Stomach (tissue), 4 donors: ENCODE data around the gene TVP23B.
"Not testable (repeated sequence)": the region's sequence is repeated elsewhere in the genome, so short reads cannot be mapped to it uniquely, and the experiment has no call there.

ENCODE experiments used
- POLR2AphosphoS5 ChIP-seq, 3 donors: sonication (generic); formaldehyde crosslinking; IDR thresholded peaks; one replicate each; pipeline ENCODE4 v1.6.1; 2016; ENCODE audit warnings: antibody characterized with exemption in 3 of 3
- TF ChIP-seq, protein P1 (sequence below), 7 experiments: fragments of 450-650 bp in 4 of 7; fragments of 200-600 bp in 3 of 7; sonication (generic) in 3 of 7; IDR thresholded peaks; one replicate each; pipeline ENCODE4 v1.5.1; 2016 to 2019; ENCODE audit warnings: antibody characterized with exemption in 7 of 7, control low read depth in 2 of 7, mild to moderate bottlenecking in 1 of 7

DNA sequence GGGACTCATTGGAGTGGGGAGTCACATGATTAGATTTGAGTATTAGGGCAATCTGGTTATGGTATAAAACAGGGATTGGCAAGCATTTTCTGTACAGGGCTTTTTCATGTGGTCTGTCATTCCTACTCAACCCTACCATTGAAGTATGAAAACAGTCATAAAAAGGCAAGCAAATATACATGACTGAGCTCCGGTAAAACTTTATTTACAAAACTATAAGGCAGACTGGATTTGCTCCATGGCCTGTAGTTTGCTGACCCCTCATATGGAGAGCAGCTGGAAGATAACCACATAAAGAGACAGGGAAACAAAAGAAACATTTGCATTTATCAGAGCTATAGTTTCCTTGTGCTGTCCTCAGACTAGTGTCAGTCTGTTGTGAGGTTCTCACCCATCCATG is 46.6 kb downstream of the TVP23B start:
- TF ChIP-seq, protein P1, sequence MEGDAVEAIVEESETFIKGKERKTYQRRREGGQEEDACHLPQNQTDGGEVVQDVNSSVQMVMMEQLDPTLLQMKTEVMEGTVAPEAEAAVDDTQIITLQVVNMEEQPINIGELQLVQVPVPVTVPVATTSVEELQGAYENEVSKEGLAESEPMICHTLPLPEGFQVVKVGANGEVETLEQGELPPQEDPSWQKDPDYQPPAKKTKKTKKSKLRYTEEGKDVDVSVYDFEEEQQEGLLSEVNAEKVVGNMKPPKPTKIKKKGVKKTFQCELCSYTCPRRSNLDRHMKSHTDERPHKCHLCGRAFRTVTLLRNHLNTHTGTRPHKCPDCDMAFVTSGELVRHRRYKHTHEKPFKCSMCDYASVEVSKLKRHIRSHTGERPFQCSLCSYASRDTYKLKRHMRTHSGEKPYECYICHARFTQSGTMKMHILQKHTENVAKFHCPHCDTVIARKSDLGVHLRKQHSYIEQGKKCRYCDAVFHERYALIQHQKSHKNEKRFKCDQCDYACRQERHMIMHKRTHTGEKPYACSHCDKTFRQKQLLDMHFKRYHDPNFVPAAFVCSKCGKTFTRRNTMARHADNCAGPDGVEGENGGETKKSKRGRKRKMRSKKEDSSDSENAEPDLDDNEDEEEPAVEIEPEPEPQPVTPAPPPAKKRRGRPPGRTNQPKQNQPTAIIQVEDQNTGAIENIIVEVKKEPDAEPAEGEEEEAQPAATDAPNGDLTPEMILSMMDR (IDR thresholded peaks at IDR 0.05) = not testable (repeated sequence)
- not testable (repeated sequence) for TF ChIP-seq POLR2AphosphoS5 (IDR thresholded peaks at IDR 0.05)
